Ramos (cell line): ENCODE results near the gene HOXD9.

ENCODE experiments used
- in situ Hi-C: fragments of 300-500 bp; cut with MboI; formaldehyde crosslinking; loops from one replicate; pipeline ENCODE4 v1.14.3; 2022; ENCODE audit warnings: low sequenced_read_pairs; ENCODE audit not compliant: unreplicated experiment

HOXD9 gene

GRCh38 chr2:176172007-176172894 lies 49.7 kb downstream of the HOXD9 start:
- in situ Hi-C loops: no loop called here

GRCh38 chr2:176172895-176173566 lies 50.5 kb downstream of the HOXD9 start:
- in situ Hi-C loops: no loop called here

- in situ Hi-C loops: no loop called here
These were observed 51.3 kb downstream of the HOXD9 start for GRCh38 chr2:176173567-176174381.

GRCh38 chr2:176174382-176174823 lies 51.9 kb downstream of the HOXD9 start:
- in situ Hi-C loops: no loop called here
